Transverse colon (tissue), 3 donors: ENCODE data around the gene MTPN.

Source experiments
- POLR2A ChIP-seq: fragments of 450-650 bp; IDR thresholded peaks from one replicate; pipeline ENCODE4 v1.6.1; 2016; ENCODE audit warnings: antibody characterized with exemption, mild to moderate bottlenecking, moderate library complexity
- TF ChIP-seq, protein P1 (sequence below), 5 experiments: fragments of 200-600 bp in 3 of 5; fragments of 450-650 bp in 2 of 5; sonication (generic) in 3 of 5; IDR thresholded peaks; 1 replicate in 2 of 5; 2 replicates in 3 of 5; pipeline ENCODE4 v1.5.1; 2016 to 2017; ENCODE audit warnings: antibody characterized with exemption in 5 of 5, inconsistent platforms in 3 of 5, mild to moderate bottlenecking in 2 of 5, moderate library complexity in 1 of 5

DNA sequence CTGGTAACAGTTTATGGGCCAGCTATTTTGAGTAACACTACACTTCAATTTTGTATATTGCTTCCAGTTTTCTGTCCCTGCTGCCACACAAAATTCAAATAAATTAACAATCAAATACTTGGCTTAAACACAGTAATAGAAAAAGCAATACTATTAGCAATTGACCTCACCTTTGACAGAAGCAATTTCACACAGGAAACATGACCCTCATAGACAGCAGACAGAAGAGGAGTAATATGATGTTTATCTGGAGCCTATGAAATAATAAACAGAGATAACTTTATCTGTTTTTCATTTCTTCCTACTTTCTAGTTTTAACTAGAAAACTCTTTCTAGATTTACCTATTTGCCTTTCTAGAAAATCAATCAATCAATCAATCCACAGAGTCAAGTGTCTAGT lies 26.7 kb downstream of the MTPN start:
- no peak for TF ChIP-seq POLR2A
- TF ChIP-seq, protein P1, sequence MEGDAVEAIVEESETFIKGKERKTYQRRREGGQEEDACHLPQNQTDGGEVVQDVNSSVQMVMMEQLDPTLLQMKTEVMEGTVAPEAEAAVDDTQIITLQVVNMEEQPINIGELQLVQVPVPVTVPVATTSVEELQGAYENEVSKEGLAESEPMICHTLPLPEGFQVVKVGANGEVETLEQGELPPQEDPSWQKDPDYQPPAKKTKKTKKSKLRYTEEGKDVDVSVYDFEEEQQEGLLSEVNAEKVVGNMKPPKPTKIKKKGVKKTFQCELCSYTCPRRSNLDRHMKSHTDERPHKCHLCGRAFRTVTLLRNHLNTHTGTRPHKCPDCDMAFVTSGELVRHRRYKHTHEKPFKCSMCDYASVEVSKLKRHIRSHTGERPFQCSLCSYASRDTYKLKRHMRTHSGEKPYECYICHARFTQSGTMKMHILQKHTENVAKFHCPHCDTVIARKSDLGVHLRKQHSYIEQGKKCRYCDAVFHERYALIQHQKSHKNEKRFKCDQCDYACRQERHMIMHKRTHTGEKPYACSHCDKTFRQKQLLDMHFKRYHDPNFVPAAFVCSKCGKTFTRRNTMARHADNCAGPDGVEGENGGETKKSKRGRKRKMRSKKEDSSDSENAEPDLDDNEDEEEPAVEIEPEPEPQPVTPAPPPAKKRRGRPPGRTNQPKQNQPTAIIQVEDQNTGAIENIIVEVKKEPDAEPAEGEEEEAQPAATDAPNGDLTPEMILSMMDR (IDR thresholded peaks at IDR 0.05): no peak
